Activated CD8-positive, alpha-beta memory T cell treated with anti-CD3 and anti-CD28 coated beads, Interleukin-2, amount 50 U/mL, for 1 hour (primary cell): Measurements from ENCODE around the gene SSBP3.

Source experiments
- DNase-seq: peaks from one replicate; pipeline ENCODE4 v3.0.0-alpha.2; 2020; ENCODE audit errors: extremely low read depth

Gene SSBP3

GRCh38 chr1:54284781-54285529 lies 121.2 kb downstream of the SSBP3 start:
- DNase-seq = peak; percentile 34

DNA sequence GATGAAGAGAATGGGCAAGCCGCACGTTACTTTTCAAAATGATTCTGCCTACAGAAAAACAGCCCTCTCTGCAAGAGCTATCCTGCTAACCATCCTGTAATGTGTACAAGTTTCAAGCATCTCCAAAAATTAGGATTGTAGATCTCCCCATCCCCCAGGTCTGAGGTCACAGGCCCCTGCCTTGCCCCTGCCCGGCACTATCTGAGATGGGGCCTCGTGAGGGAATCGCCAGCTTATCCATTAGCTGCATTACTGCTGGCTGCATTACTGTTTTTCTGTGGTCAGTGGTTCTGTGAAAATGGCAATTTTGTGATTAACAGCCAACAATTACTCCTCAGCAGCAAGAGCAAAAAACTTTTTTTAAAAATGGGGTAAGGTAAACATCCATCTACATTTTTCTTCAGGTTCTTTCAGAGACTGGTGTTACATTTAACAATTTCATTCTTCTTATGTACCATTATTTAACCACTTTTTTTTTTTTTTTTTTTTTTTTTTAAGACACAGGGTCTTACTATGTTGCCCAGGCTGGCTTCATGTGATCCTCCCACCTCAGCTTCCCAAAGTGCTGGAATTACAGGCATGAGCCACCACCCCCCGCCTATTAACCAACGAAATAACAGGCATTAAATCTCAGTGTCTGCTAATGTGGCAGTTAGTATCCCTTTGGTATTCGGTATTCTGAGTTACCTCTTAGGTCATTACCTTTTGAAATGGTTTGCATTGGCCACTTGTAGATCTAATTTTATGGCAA lies 122.4 kb downstream of the SSBP3 start:
- no peak for DNase-seq

GRCh38 chr1:54282101-54282847 lies 123.9 kb downstream of the SSBP3 start:
- no peak for DNase-seq

- no peak for DNase-seq
Observed at GRCh38 chr1:54280651-54281050, 125.5 kb downstream of the SSBP3 start.

GRCh38 chr1:54279457-54279856 lies 126.7 kb downstream of the SSBP3 start:
- DNase-seq = no peak

- no peak for DNase-seq
Observed at GRCh38 chr1:54278941-54279422, 127.2 kb downstream of the SSBP3 start.

- no peak for DNase-seq
Observed at GRCh38 chr1:54277451-54278341, 128.5 kb downstream of the SSBP3 start.

- no peak for DNase-seq
Observed at GRCh38 chr1:54276617-54277450, 129.4 kb downstream of the SSBP3 start.

DNA sequence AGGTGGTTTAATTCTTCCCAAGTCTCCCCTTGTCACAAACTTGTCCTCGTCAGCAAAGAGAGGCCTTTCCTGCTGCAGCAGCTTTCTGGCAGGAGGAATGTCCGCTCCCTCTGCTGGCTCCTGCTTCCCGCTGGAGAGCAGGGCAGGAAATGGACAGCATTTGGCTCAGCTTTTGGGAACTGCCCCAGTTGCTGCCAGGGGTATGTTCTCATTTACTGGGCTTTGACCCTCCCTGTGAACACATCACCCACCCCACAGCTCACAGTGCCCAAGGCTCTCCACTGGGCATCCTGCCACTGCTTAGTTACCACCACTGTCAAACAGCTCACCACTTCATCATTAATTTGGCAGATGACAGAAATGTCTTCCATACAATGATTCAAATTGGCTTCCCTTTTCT lies 130.8 kb downstream of the SSBP3 start:
- no peak for DNase-seq

DNA sequence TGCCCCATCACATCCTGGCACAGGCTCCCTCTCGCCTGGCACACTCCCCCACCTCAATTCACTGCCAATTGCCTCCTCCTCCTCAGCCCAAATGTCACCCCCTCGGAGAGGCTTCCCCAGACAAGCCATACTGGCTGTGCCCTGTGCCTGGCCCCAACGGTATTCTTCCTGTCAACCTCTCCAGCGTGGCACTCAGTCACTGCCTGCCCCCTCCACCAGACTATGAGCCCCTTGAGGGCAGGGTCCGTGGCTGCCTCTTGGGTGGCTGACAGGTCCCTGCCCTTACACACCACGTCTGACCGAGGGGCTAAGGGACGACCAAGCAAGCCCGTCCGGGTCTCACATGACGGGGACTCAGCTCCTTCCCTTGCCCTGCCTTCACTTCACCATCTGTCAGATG lies 131.3 kb downstream of the SSBP3 start:
- no peak for DNase-seq

DNA sequence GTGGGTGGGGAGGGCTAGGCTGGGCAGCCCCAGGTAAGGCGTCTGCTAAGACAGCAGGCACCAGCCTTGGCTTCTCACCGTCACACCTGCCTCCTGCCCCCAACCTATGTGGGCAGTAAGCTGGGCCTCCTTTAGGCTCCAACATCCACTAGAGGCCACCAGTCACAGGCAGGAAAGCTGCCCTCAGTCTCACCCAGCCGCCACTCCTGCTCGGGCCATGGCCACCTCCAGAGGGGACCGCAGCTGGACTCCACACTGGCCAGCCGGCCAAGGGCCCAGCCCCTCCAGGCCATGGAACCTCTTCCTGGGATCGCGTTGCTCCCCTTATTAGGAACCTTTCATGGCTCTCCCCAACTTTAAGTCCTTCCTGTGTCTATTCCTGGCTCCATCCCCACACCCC lies 131.7 kb downstream of the SSBP3 start:
- no peak for DNase-seq

DNA sequence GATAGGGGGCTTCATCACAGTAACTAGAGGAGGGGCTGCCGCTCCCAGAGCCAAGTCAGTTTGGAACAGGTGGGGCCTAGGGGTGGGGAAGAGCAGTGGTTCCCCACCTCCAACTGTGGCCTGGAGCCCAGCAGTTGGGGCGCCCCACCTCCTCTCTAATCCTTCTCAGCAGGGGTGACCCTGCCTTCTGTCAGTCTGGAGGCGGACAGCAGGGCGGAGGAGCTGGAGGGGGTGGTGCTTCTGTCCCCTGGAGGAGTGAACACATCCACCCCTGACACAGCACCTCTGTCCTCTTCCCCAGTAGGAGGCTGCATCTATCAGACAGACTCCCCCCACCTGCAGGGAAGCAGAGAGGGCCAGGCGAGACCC lies 132.4 kb downstream of the SSBP3 start:
- DNase-seq = no peak

DNA sequence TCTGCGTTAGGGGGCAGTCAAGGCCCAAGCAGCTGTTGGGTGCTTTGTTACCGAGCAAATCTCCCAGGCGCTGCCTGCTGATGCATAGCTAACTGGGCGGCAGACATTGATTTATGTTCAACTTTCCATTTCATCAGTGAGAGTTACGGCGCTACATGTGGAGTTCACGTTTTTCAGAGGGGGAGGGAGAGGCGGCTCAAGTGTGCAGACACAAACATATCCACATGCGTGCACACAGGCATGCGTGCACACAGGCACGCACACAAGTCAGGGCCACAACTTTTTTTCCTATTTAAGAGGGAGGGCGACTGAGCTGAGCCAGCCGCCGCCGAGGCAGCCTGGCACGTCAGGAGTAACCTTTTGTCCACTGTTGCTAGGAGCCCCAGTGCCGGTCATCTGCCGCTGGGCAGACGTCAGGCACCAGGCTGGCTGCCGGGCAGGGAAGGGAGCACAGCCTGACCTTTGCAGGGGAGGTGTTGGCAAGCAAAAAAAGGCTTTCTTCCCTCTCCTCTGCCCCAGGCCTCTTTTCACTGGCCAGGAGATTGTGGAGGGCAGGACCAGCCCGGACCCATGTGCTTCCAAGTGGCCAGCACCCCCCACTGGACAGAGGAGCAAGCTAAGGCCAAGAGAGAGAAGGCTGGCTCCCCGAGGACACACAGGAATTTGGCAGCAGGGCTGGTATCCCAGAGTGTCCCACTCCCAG lies 133.0 kb downstream of the SSBP3 start:
- no peak for DNase-seq

DNA sequence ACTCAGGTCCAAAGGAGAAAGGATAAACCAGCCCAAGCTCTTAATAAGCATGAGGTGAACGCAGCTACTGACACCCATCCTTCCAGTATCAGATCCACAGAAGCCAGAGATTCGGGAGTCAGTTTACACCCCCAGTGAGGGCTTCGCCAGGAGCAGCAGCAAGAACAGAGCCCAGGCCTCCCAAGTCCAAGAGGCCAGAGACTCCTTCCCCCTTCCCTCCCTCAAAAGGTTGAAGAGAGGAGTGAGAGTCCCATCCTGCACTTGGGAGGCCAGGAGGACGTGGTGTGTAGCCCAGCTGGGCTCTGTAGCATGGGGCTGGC lies 133.5 kb downstream of the SSBP3 start:
- no peak for DNase-seq

- no peak for DNase-seq
Observed at GRCh38 chr1:54272134-54272533, 134.1 kb downstream of the SSBP3 start.

GRCh38 chr1:54271341-54271740 lies 134.9 kb downstream of the SSBP3 start:
- no peak for DNase-seq

- no peak for DNase-seq
Observed at GRCh38 chr1:54270543-54270942, 135.7 kb downstream of the SSBP3 start.

GRCh38 chr1:54268762-54269297 lies 137.4 kb downstream of the SSBP3 start:
- no peak for DNase-seq

GRCh38 chr1:54267815-54268761 lies 138.1 kb downstream of the SSBP3 start:
- DNase-seq = no peak
